AG09309 (cell line): ENCODE data around the gene TRAF2.

Experiments used
- DNase-seq: peaks from one replicate; pipeline ENCODE4 v3.0.0-alpha.2; 2010; ENCODE audit warnings: low read depth
- H3K4me3 ChIP-seq: 2 replicates; pipeline ENCODE4 v1.5.1; 2011; ENCODE audit warnings: mild to moderate bottlenecking, low read depth, low read length, moderate library complexity; ENCODE audit not compliant: control insufficient read depth
- CTCF ChIP-seq: IDR thresholded peaks from 2 replicates; pipeline ENCODE4 v1.5.1; 2011; ENCODE audit warnings: mild to moderate bottlenecking, low read depth, low read length, inconsistent platforms; ENCODE audit not compliant: insufficient read depth, control insufficient read depth; ENCODE audit errors: missing control alignments

TRAF2 gene

DNA sequence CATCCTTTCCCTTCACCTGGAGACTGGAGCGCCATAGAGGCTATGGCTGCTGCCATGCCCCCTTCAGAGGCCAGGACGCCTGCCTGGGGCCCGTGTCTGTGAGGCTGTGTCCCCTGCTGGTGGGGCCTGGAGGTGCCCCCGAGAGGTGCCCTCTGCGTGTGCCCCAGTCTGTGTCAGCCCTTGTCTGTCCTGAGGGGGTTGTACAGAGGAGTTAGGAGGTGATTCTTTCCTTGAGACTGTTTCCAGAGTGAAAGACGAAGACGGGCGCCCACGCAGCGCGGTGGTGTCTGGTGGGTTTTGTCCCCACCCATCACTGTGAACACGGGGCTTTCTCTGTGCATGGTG lies 24.6 kb downstream of the TRAF2 start:
- TF ChIP-seq CTCF = no peak
- no peak overlapping the region for H3K4me3 ChIP-seq
- DNase-seq = no peak

DNA sequence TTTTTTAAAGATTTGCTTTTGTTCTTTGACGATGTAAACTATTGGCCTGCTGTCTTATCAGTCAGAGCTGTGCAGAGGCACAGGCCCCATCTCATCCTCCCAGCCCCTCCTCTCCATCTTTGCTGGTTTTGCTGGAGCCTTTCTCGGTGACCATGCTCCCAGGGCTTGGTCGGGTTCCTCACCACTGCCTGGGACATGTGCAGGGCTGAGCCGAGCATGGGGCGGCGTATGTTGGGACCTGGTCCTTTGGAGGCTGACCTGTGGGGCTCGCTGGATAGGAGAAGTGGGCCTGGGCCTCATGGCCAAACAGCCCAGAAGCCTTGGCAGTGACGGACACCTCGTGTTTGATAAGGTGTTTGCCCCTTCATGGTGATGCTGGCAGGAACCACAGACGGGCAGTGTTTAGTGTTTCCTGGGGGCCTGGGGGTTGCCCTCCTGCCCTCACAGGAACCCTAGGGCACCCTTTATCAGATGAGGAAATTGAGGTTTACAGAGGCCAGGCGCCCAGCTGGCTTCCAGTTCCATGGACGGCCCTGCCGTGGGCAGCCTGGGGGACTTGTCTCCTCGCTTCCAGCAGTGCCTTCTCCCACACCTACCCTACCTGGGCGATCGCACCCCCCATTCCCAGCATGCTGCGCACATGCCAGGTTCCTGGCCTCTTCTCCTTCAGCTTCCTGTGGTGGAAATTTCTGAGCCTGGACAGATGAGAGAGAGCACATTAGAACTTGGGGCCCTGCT lies 27.6 kb downstream of the TRAF2 start:
- DNase-seq = no peak
- no peak for TF ChIP-seq CTCF
- H3K4me3 ChIP-seq = no peak overlapping the region

GRCh38 chr9:136915632-136916329 lies 29.5 kb downstream of the TRAF2 start:
- no peak for TF ChIP-seq CTCF
- no peak for DNase-seq

GRCh38 chr9:136916330-136917184 lies 30.2 kb downstream of the TRAF2 start:
- DNase-seq = no peak
- no peak for TF ChIP-seq CTCF
- no peak overlapping the region for H3K4me3 ChIP-seq

More at GRCh38 chr9:136915632-136916329, 29.5 kb downstream of the TRAF2 start:
- H3K4me3 ChIP-seq = no peak overlapping the region

DNA sequence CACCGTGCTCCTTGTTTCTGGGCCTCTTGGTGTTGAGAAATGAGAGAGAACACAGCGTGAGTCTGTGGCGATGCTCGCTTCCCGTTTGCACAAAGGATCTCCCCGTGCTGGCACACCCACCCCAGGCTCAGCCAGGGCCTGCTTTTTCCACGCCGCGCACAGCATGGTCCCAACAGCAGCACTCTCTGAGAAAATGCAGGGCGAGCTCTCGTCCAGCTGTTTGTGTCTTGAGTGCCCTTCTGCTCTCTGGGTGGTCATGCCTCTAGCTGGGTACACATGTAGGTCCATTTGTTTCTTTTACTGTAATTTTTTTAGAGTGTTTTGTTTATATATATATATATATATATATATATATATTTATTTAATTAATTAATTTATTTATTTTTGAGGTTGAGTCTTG lies 31.6 kb downstream of the TRAF2 start:
- DNase-seq = no peak
- H3K4me3 ChIP-seq = no peak overlapping the region
- no peak for TF ChIP-seq CTCF

- no peak overlapping the region for H3K4me3 ChIP-seq
- TF ChIP-seq CTCF = no peak
- DNase-seq = no peak
Observed at GRCh38 chr9:136920069-136920468, 33.8 kb downstream of the TRAF2 start.
